Fibroblast of lung (primary cell): ENCODE results near the gene THSD7B.

Source experiments
- CTCF ChIP-seq, 2 donors: IDR thresholded peaks in 1 of 2; conservative IDR thresholded peaks in 1 of 2; 1 replicate in 1 of 2; 2 replicates in 1 of 2; pipeline ENCODE4 v1.5.1; 2011 to 2012; ENCODE audit warnings: low read length in 2 of 2, control low read depth in 1 of 2, inconsistent platforms in 1 of 2, low read depth in 1 of 2, mild to moderate bottlenecking in 1 of 2
- EZH2 ChIP-seq: IDR thresholded peaks from 2 replicates; pipeline ENCODE4 v1.5.1; 2012; ENCODE audit warnings: low read length, control low read depth, mild to moderate bottlenecking; ENCODE audit errors: missing control alignments

GRCh38 chr2:137658433-137658832 lies 893.1 kb downstream of the THSD7B start:
- no peak for TF ChIP-seq CTCF (conservative IDR thresholded peaks at IDR 0.05 in 1 of 2, IDR thresholded peaks at IDR 0.05 in 1 of 2; ENCODE audit: low read depth in 1 of 2, low read length in 2 of 2)
- no peak for TF ChIP-seq EZH2
